H1 (cell line): ENCODE results near the gene CLTCL1. TPM values are rescaled to one million over a fixed set of nuclear protein-coding genes. Genes with fewer than 3 reads are reported as not detected.

Experiments
- CTCF ChIA-PET: fragments of 300-600 bp; sonication (Branson Sonifier 250); formaldehyde crosslinking; loops from one replicate; lab custom pipeline; 2021; ENCODE audit not compliant: partially characterized antibody; lab: Charles Lee
- POLR2A ChIA-PET: fragments of 300-600 bp; sonication (Branson Sonifier 250); formaldehyde crosslinking; loops from one replicate; lab custom pipeline; 2021; ENCODE audit warnings: inconsistent platforms; ENCODE audit not compliant: partially characterized antibody; lab: Charles Lee
- DNase-seq, 2 experiments: peaks; one replicate each; pipeline versions ENCODE4 v3.0.0 to v3.0.0-alpha.2; 2010 to 2022; ENCODE audit warnings: low spot score in 2 of 2, low read depth in 1 of 2, mixed read lengths in 1 of 2
- FAIRE-seq: peaks from 2 replicates; lab custom pipeline; 2011; peaks lifted over from hg19 to GRCh38; lab: Jason Lieb, UNC
- H2AFZ ChIP-seq: 2 replicates; pipeline ENCODE4 v1.8.1; 2012; ENCODE audit warnings: low read length, inconsistent platforms
- H2AK5ac ChIP-seq: 2 replicates; pipeline ENCODE4 v1.6.1; 2013; ENCODE audit warnings: low read depth, low read length
- H2BK120ac ChIP-seq: replicated peaks from 2 replicates; pipeline ENCODE3; 2013; ENCODE audit warnings: low read depth, low read length, inconsistent platforms
- H2BK12ac ChIP-seq: 2 replicates; pipeline ENCODE4 v1.6.1; 2013; ENCODE audit warnings: low read depth, low read length
- H2BK15ac ChIP-seq: 2 replicates; pipeline ENCODE4 v1.6.1; 2013; ENCODE audit warnings: low read length
- H2BK20ac ChIP-seq: 2 replicates; pipeline ENCODE4 v1.6.1; 2013; ENCODE audit warnings: low read length
- H2BK5ac ChIP-seq: 2 replicates; pipeline ENCODE4 v1.6.1; 2013; ENCODE audit warnings: low read depth, low read length
- H3K14ac ChIP-seq: 2 replicates; pipeline ENCODE4 v1.6.1; 2013; ENCODE audit warnings: inconsistent platforms; ENCODE audit not compliant: insufficient read length
- H3K18ac ChIP-seq: 2 replicates; pipeline ENCODE4 v1.6.1; 2013; ENCODE audit warnings: low read length; ENCODE audit errors: extremely low read depth
- H3K23ac ChIP-seq: 2 replicates; pipeline ENCODE4 v1.6.1; 2013; ENCODE audit warnings: inconsistent platforms; ENCODE audit not compliant: insufficient read length
- H3K23me2 ChIP-seq: 2 replicates; pipeline ENCODE4 v1.6.1; 2013; ENCODE audit warnings: low read depth, low read length
- H3K27ac ChIP-seq: 2 replicates; pipeline ENCODE4 v1.6.1; 2011; ENCODE audit warnings: low read depth, low read length, inconsistent platforms
- H3K27me3 ChIP-seq, 4 experiments: replicated peaks in 1 of 4; 1 replicate in 1 of 4; 2 replicates in 3 of 4; pipeline versions ENCODE4 v1.6.1 to v1.8.1; 2011 to 2013; ENCODE audit warnings: low read length in 3 of 4, mild to moderate bottlenecking in 3 of 4, inconsistent platforms in 2 of 4, mixed read lengths in 2 of 4, moderate library complexity in 1 of 4; ENCODE audit not compliant: control insufficient read depth in 3 of 4, insufficient read depth in 3 of 4; ENCODE audit errors: extremely low read depth in 1 of 4
- H3K36me3 ChIP-seq, 4 experiments: 2 replicates each; pipeline versions ENCODE4 v1.6.1 to v1.8.1; 2011 to 2013; ENCODE audit warnings: mild to moderate bottlenecking in 4 of 4, low read length in 3 of 4, moderate library complexity in 2 of 4, control low read depth in 1 of 4, inconsistent platforms in 1 of 4; ENCODE audit not compliant: insufficient read depth in 4 of 4, control insufficient read depth in 2 of 4
- H3K4ac ChIP-seq: replicated peaks from 2 replicates; pipeline ENCODE3; 2013; ENCODE audit warnings: low read length, low read depth, mixed read lengths, inconsistent platforms; ENCODE audit not compliant: insufficient read length
- H3K4me1 ChIP-seq, 4 experiments: replicated peaks in 1 of 4; 1 replicate in 1 of 4; 2 replicates in 3 of 4; pipeline versions ENCODE4 v1.6.1 to v1.8.1; 2011 to 2013; ENCODE audit warnings: low read length in 3 of 4, inconsistent platforms in 2 of 4, mixed read lengths in 1 of 4; ENCODE audit not compliant: insufficient read depth in 4 of 4, control insufficient read depth in 3 of 4
- H3K4me2 ChIP-seq, 2 experiments: 2 replicates each; pipeline versions ENCODE4 v1.6.1 to v1.8.1; 2011 to 2013; ENCODE audit warnings: low read depth in 2 of 2, low read length in 2 of 2, control low read depth in 1 of 2, inconsistent platforms in 1 of 2, mild to moderate bottlenecking in 1 of 2; ENCODE audit not compliant: insufficient read depth in 1 of 2
- H3K4me3 ChIP-seq, 4 experiments: fragments of 200-600, 300-600 bp in 1 of 4; sonication (generic), shearing (Covaris generic), sonication (Bioruptor Twin) in 1 of 4; 2 replicates each; pipeline versions ENCODE4 v1.5.1 to v1.8.1; 2011 to 2016; ENCODE audit warnings: low read length in 4 of 4, low read depth in 3 of 4, control low read depth in 2 of 4, inconsistent platforms in 2 of 4, mild to moderate bottlenecking in 2 of 4, mixed read lengths in 1 of 4, moderate library complexity in 1 of 4; ENCODE audit not compliant: insufficient read depth in 2 of 4; ENCODE audit errors: extremely low read depth in 1 of 4
- H3K56ac ChIP-seq: replicated peaks from 2 replicates; pipeline ENCODE3; 2013; ENCODE audit warnings: low read depth, mild to moderate bottlenecking, mixed read lengths, low read length, inconsistent platforms; ENCODE audit not compliant: insufficient read length
- H3K79me1 ChIP-seq: 2 replicates; pipeline ENCODE4 v1.6.1; 2013; ENCODE audit warnings: low read depth, low read length, control low read depth
- H3K79me2 ChIP-seq, 2 experiments: 2 replicates each; pipeline versions ENCODE4 v1.6.1 to v1.8.1; 2012 to 2013; ENCODE audit warnings: low read length in 2 of 2, mild to moderate bottlenecking in 2 of 2, inconsistent platforms in 1 of 2; ENCODE audit not compliant: insufficient read depth in 2 of 2, control insufficient read depth in 1 of 2
- H3K9ac ChIP-seq, 4 experiments: replicated peaks in 1 of 4; 1 replicate in 1 of 4; 2 replicates in 3 of 4; pipeline versions ENCODE4 v1.6.1 to v1.8.1; 2011 to 2013; ENCODE audit warnings: low read depth in 3 of 4, low read length in 3 of 4, control low read depth in 2 of 4, mild to moderate bottlenecking in 2 of 4, moderate library complexity in 2 of 4, inconsistent platforms in 1 of 4; ENCODE audit errors: extremely low read depth in 1 of 4
- H3K9me3 ChIP-seq, 2 experiments: 2 replicates each; pipeline versions ENCODE4 v1.6.1 to v1.8.1; 2012 to 2013; ENCODE audit warnings: mild to moderate bottlenecking in 2 of 2, moderate library complexity in 2 of 2, control low read depth in 1 of 2, inconsistent platforms in 1 of 2, low read depth in 1 of 2, low read length in 1 of 2, mixed read lengths in 1 of 2; ENCODE audit not compliant: insufficient read depth in 2 of 2
- H4K20me1 ChIP-seq, 2 experiments: replicated peaks in 1 of 2; 2 replicates each; pipeline versions ENCODE3 to v1.8.1; 2011 to 2013; ENCODE audit warnings: inconsistent platforms in 2 of 2, low read length in 2 of 2, mild to moderate bottlenecking in 1 of 2; ENCODE audit not compliant: insufficient read depth in 2 of 2, control insufficient read depth in 1 of 2
- H4K5ac ChIP-seq: 2 replicates; pipeline ENCODE4 v1.6.1; 2013; ENCODE audit warnings: low read length, low read depth, mixed read lengths, inconsistent platforms; ENCODE audit not compliant: insufficient read length
- H4K8ac ChIP-seq: 2 replicates; pipeline ENCODE4 v1.8.0; 2013; ENCODE audit warnings: mild to moderate bottlenecking, moderate library complexity, low read length, inconsistent platforms; ENCODE audit not compliant: insufficient read depth; ENCODE audit errors: extremely low read depth
- H4K91ac ChIP-seq: replicated peaks from 2 replicates; pipeline ENCODE3; 2013; ENCODE audit warnings: low read length, mixed read lengths, inconsistent platforms; ENCODE audit not compliant: insufficient read length
- BRCA1 ChIP-seq: IDR thresholded peaks from 2 replicates; pipeline ENCODE4 v1.6.1; 2012; ENCODE audit warnings: low read depth, low read length, improper control_type of control experiment
- HDAC2 ChIP-seq, 2 experiments: fragments of 300-600 bp in 1 of 2; sonication (generic) in 1 of 2; IDR thresholded peaks; 2 replicates each; pipeline ENCODE4 v1.6.1; 2011 to 2012; ENCODE audit warnings: low read depth in 2 of 2, low read length in 2 of 2, mild to moderate bottlenecking in 2 of 2, moderate library complexity in 2 of 2, borderline replicate concordance in 1 of 2, inconsistent platforms in 1 of 2
- RFX5 ChIP-seq: IDR thresholded peaks from 2 replicates; pipeline ENCODE4 v1.6.1; 2011; ENCODE audit warnings: low read depth, low read length, improper control_type of control experiment, borderline replicate concordance
- WGBS, 2 experiments: shearing (Covaris generic) in 1 of 2; methylation state at CpG; one replicate each; pipeline versions ENCODE4 v1.1.6 to v1.1.7; 2013 to 2015; ENCODE audit warnings: low lambda C conversion rate in 2 of 2, mixed read lengths in 2 of 2, inconsistent platforms in 1 of 2, low coverage in 1 of 2, missing lambda C conversion rate in 1 of 2; ENCODE audit not compliant: insufficient replicate concordance in 2 of 2, insufficient coverage in 1 of 2, insufficient read length in 1 of 2; ENCODE audit errors: extremely low coverage in 1 of 2, missing lambda C conversion rate in 1 of 2; 5-methylcytosine and 5-hydroxymethylcytosine counted together
- polyA plus RNA-seq, 7 experiments: library from polyadenylated mRNA; depleted of rRNA in 3 of 7; stranded (reverse) in 5 of 7; unstranded in 2 of 7; fragments of >200 nt in 5 of 7; fragments of 200-250 nt in 2 of 7; gene quantifications; 1 replicate in 5 of 7; 2 replicates in 1 of 7; 4 replicates in 1 of 7; pipeline versions ENCODE4 v1.2.1 to v1.2.3, GENCODE V29; 2011 to 2013; ENCODE audit warnings: missing spikeins in 2 of 7, mixed read lengths in 2 of 7
- total RNA-seq: library from RNA; stranded (reverse); fragmentation: NEBNext Ultra II Directional; extraction: Animal tissue kit (Norgen Biotek cat#: 25700); gene quantifications from 2 replicates; pipeline ENCODE4 v1.2.1, GENCODE V29; 2021
- TF ChIP-seq, protein P1 (sequence below): IDR thresholded peaks from 2 replicates; pipeline ENCODE4 v1.6.1; 2012; ENCODE audit warnings: low read length, inconsistent platforms

Gene CLTCL1
- total and polyA plus RNA-seq, 2 of the 8 experiments (the other 6 are each of a cell fraction or from before 2014, with no cell fraction given) = 12.4 to 17.0 TPM

GRCh38 chr22:19337137-19337536, 45.6 kb upstream of the CLTCL1 start:
- TF ChIP-seq RFX5 (no peak), BRCA1 (no peak), HDAC2 (IDR thresholded peaks at IDR 0.05; ENCODE audit: borderline replicate concordance in 1 of 2, low read depth in 2 of 2, low read length in 2 of 2) (no peak)
- TF ChIP-seq, protein P1, sequence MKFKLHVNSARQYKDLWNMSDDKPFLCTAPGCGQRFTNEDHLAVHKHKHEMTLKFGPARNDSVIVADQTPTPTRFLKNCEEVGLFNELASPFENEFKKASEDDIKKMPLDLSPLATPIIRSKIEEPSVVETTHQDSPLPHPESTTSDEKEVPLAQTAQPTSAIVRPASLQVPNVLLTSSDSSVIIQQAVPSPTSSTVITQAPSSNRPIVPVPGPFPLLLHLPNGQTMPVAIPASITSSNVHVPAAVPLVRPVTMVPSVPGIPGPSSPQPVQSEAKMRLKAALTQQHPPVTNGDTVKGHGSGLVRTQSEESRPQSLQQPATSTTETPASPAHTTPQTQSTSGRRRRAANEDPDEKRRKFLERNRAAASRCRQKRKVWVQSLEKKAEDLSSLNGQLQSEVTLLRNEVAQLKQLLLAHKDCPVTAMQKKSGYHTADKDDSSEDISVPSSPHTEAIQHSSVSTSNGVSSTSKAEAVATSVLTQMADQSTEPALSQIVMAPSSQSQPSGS = no peak
- no peak overlapping the region for H3K27ac ChIP-seq
- H4K8ac ChIP-seq = no peak overlapping the region
- H3K14ac ChIP-seq = no peak overlapping the region
- POLR2A ChIA-PET = interaction anchor here (0.7 to 1.8 kb wide), 2 partner anchors 93 to 157 kb away, joined by 3 to 7 read pairs; no protein-coding TSS in a partner anchor
- H3K9me3 ChIP-seq = no peaks in the 10 kb centered on the region
- H2BK120ac ChIP-seq = no peak overlapping the region
- CTCF ChIA-PET = interaction anchor here (0.6 kb wide), 1 partner anchor 26 kb away, joined by 3 read pairs; no protein-coding TSS in a partner anchor
- no peak overlapping the region for H3K56ac ChIP-seq
- H3K23ac ChIP-seq = no peak overlapping the region
- H4K91ac ChIP-seq = no peak overlapping the region
- H3K79me1 ChIP-seq = no peaks in the 10 kb centered on the region
- H2BK20ac ChIP-seq = no peak overlapping the region
- H3K18ac ChIP-seq = no peak overlapping the region
- no peak overlapping the region for H3K4me3 ChIP-seq
- no peak overlapping the region for H3K4me2 ChIP-seq
- 83% methylated on average over 2 of the region's 2 CpGs; no CpG with 5 or more reads in 1 of the 2 experiments for WGBS, 2 experiments
- no peaks in the 10 kb centered on the region for H3K23me2 ChIP-seq
- H2BK15ac ChIP-seq = no peak overlapping the region
- no peaks in the 10 kb centered on the region for H3K4me1 ChIP-seq
- no peak overlapping the region for H2BK12ac ChIP-seq
- peaks cover 0 to 9% (median 0%) of the 10 kb centered on the region in 4 experiments; a peak in 3 of 8 replicates for H3K36me3 ChIP-seq
- peaks cover 0 to 4% of the 10 kb centered on the region in 2 experiments; a peak in 1 of 4 replicates for H3K79me2 ChIP-seq
- no peak overlapping the region for H2BK5ac ChIP-seq
- H3K9ac ChIP-seq = no peak overlapping the region
- H2AFZ ChIP-seq = no peak overlapping the region
- H3K4ac ChIP-seq = no peak overlapping the region
- H2AK5ac ChIP-seq = no peak overlapping the region
- no peak overlapping the region for H4K5ac ChIP-seq
- H3K27me3 ChIP-seq = no peaks in the 10 kb centered on the region
- FAIRE-seq (no peak), DNase-seq (no peak)
- no peaks in the 10 kb centered on the region for H4K20me1 ChIP-seq
